GM19468 (cell line): Measurements from ENCODE around the gene APOLD1.
A peak's percentile ranks its signal among the peaks of the same experiment; 100 is the strongest.
"Not testable (repeated sequence)": the region's sequence is repeated elsewhere in the genome, so short reads cannot be mapped to it uniquely, and the experiment has no call there.

ENCODE experiments used
- ATAC-seq: cut with Tn5 transposase; IDR thresholded peaks from one replicate; pipeline ENCODE4 v1.9.1; 2021; ENCODE audit warnings: mild to moderate bottlenecking, moderate library complexity, moderate number of reproducible peaks; ENCODE audit not compliant: unreplicated experiment; ENCODE audit errors: extremely low read depth

Gene APOLD1

GRCh38 chr12:12806784-12807516 lies 21.5 kb downstream of the APOLD1 start:
- no peak for ATAC-seq

- not testable (repeated sequence) for ATAC-seq
These were observed 22.1 kb downstream of the APOLD1 start for GRCh38 chr12:12807517-12807903.

- peak; percentile 53 for ATAC-seq
These were observed 22.7 kb downstream of the APOLD1 start for GRCh38 chr12:12807970-12808702.

GRCh38 chr12:12810553-12811021 lies 25.1 kb downstream of the APOLD1 start:
- ATAC-seq = no peak

GRCh38 chr12:12811343-12811742 lies 25.9 kb downstream of the APOLD1 start:
- no peak for ATAC-seq

- ATAC-seq = no peak
These were observed 26.7 kb downstream of the APOLD1 start for GRCh38 chr12:12812174-12812573.

- no peak for ATAC-seq
These were observed 27.2 kb downstream of the APOLD1 start for GRCh38 chr12:12812618-12813119.

- peak; percentile 63 for ATAC-seq
These were observed 28.0 kb downstream of the APOLD1 start, which contains the start of gene DDX47 for GRCh38 chr12:12813120-12814101. DDX47 (plus strand) TSS chr12:12813346; CDS start chr12:12813368, 22 bp downstream.

GRCh38 chr12:12817616-12818015 lies 32.2 kb downstream of the APOLD1 start:
- no peak for ATAC-seq

- no peak for ATAC-seq
These were observed 33.2 kb downstream of the APOLD1 start for GRCh38 chr12:12818701-12819100.

GRCh38 chr12:12819221-12819620 lies 33.8 kb downstream of the APOLD1 start:
- ATAC-seq = no peak

GRCh38 chr12:12819752-12820311 lies 34.4 kb downstream of the APOLD1 start:
- no peak for ATAC-seq

GRCh38 chr12:12820376-12820775 lies 34.9 kb downstream of the APOLD1 start:
- not testable (repeated sequence) for ATAC-seq

- no peak for ATAC-seq
These were observed 36.5 kb downstream of the APOLD1 start for GRCh38 chr12:12821975-12822374.

- no peak for ATAC-seq
These were observed 37.4 kb downstream of the APOLD1 start for GRCh38 chr12:12822886-12823285.

GRCh38 chr12:12823300-12823699 lies 37.8 kb downstream of the APOLD1 start:
- no peak for ATAC-seq

- ATAC-seq = no peak
These were observed 38.4 kb downstream of the APOLD1 start for GRCh38 chr12:12823811-12824210.

GRCh38 chr12:12835378-12836146 lies 50.1 kb downstream of the APOLD1 start:
- ATAC-seq = no peak

- ATAC-seq = no peak
These were observed 51.1 kb downstream of the APOLD1 start for GRCh38 chr12:12836571-12836970.
